HG03460 (cell line): ENCODE data around the gene ADAMTSL2.
"Not testable (repeated sequence)": the region's sequence is repeated elsewhere in the genome, so short reads cannot be mapped to it uniquely, and the experiment has no call there.

ENCODE experiments used
- ATAC-seq: cut with Tn5 transposase; IDR thresholded peaks from one replicate; pipeline ENCODE4 v1.9.1; 2021; ENCODE audit not compliant: unreplicated experiment

The ADAMTSL2 gene

DNA sequence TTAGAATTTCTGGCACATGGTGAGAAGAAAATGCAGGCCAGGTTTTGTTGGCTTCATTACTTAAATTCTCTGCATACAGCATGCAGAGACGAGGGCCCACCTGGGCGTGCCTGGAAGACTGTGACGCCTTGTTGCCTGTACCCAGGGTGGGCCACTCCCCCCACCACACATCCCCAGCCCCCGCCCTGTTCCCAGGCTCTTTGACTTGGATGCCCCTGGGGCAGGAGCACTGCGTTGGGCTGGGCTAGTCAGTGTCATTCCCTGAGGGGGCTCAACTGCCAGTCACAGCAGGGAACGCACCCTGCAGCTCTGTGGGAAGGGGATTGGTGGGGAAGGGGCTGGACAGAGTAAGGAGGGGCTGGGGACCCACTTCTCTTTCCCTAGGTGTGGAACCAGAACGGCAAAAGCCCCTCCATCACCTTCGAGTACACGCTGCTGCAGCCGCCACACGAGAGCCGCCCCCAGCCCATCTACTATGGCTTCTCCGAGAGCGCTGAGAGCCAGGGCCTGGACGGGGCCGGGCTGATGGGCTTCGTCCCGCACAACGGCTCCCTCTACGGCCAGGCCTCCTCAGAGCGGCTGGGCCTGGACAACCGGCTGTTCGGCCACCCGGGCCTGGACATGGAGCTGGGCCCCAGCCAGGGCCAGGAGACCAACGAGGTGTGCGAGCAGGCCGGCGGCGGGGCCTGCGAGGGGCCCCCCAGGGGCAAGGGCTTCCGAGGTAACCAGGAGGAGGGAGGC, 19.6 kb downstream of the ADAMTSL2 start:
- ATAC-seq: no peak

DNA sequence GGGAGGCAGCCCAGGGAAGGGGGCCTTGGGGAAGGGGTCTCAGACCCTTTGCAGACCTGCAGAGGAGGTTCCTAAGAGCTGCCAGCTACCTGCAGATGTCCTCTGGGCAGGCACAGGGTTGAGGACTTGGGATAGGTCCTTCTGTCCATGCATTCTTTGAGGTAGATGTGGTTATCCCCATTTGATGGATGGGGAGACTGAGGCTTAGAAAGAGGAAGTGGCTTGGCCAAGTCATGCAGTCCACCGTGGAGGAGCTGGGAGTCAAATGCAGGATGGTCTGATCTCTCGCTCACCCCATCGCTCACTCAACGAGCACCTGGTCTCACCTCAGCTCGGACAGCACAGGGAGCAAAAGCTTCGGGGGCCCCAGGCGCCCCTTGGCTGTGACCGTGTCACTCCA, 20.2 kb downstream of the ADAMTSL2 start:
- no peak for ATAC-seq

DNA sequence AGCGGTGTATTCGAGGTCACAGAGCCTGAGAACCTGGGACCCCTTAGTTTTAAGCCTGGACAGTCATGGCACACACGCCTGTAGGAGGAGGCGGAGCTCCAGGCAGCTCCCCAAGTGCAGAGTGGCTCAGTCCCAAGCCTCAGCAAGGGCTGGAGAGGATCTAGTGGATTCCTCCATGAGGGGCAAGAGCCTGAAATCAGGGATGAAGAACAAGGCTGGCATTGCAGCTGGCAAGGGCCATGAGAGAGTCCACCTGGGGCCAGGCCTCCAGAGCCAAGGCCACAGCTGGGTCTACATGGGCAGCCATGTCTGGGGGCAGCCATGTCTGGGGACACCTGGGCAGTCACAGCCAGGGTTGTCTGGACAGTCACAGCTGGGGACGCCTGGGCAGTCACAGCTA, 21.9 kb downstream of the ADAMTSL2 start:
- ATAC-seq: no peak

GRCh38 chr9:133557581-133557980, 23.1 kb downstream of the ADAMTSL2 start:
- no peak for ATAC-seq

GRCh38 chr9:133558191-133559126, 24.0 kb downstream of the ADAMTSL2 start:
- no peak for ATAC-seq

DNA sequence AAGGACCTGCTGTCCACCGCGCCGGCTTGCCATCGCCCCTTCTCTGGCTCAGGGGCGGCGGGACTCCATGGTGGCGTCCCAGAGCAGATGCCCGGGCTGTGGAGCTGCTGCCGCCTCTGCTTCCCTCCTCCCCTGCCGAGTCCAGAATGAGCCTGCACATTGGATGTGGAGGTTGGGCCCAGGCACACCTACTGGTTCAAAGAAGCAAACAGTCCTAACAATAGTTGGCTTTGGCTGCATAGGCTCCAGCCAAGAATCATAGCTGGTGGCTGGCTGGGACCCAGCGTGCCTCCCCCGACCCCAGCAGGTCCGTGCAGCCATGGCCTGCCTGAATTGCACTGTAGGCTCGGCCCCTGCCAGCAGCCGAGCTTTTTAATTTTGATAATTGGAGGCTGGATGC, 25.8 kb downstream of the ADAMTSL2 start:
- ATAC-seq: no peak

DNA sequence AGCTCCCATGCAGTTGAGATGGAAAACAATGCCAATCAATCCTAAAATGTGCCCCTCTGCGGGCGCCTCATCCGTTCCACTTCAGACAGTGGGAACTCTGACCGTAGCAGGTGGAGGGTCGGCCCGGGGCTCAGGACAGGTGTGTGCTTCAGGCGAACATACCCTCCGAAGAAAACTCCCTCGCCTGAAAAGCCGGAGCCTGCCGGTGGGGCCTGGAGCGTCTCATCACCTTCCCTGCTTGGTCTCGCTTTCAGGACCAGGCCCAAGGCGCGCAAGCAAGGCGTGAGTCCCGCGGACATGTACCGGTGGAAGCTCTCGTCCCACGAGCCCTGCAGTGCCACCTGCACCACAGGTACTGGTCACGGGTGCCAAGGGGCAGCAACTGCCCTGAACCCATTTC, 26.4 kb downstream of the ADAMTSL2 start:
- no peak for ATAC-seq

- ATAC-seq: no peak
Measured at GRCh38 chr9:133561976-133562554, 27.6 kb downstream of the ADAMTSL2 start.

GRCh38 chr9:133562611-133563290, 28.2 kb downstream of the ADAMTSL2 start:
- ATAC-seq: no peak

DNA sequence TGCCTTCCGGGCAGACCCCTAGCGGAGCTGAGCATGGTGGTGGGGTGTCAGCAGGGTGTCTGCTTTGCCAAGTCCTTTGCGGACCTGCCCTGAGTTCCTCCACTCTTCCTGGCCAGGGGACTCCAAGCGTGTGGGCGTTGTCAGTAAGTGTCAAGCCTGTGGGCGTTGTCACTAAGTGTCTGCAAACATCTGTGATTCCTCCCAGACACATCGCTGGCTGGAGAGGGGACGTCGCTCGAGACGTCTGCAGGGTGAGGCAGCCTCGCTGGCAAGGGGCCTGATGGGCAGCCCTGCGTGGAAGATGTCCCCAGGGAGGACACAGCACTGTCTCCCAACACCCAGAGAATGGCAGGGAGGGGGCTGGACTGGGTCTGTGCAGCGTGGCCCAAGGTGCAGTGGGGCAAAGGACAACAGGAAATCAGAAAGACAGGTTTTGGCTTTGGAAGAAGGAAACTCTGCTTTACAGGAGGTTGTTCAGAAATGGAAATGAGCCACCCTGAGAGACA, 28.8 kb downstream of the ADAMTSL2 start:
- ATAC-seq: no peak

DNA sequence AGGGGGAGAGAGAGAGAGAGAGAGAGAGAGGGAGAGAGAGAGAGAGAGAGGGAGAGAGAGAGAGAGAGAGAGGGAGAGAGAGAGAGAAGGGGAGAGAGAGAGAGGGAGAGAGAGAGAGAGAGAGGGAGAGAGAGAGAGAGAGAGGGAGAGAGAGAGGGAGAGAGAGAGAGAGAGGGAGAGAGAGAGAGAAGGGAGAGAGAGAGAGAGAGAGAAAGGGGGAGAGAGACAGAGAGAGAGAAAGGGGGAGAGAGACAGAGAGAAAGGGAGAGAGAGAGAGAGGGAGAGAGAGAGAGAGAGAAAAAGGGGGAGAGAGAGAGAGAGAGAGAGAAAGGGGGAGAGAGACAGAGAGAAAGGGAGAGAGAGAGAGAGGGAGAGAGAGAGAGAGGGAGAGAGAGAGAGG, 29.3 kb downstream of the ADAMTSL2 start:
- not testable (repeated sequence) for ATAC-seq

DNA sequence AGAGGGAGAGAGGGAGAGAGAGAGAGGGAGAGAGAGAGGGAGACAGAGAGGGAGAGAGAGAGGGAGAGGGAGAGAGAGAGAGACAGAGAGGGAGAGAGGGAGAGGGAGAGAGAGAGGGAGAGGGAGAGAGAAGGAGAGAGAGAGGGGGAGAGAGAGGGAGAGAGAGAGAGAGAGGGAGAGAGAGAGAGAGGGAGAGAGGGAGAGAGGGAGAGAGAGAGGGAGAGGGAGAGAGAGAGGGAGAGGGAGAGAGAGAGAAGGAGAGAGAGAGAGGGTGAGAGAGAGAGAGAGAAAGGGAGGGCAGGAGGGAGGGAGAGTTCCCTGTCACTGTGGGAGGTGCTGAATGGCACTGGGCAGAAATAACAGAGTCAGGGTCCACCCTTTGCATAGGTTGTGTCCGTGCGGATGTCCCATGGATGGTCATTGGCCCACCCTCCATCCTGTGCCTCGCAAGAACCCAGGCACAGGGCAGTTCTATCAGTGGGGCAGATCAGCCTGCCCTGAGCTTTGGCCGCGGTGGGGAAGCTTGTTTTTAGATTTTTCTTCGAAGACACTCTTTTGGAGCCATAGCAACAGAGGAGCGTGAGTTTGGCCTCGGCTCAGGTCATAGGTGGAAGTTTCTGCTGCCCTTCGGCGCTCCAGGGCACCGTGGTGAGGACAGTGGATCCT, 30.1 kb downstream of the ADAMTSL2 start:
- ATAC-seq: no peak

- no peak for ATAC-seq
Measured at GRCh38 chr9:133566382-133566781, 31.9 kb downstream of the ADAMTSL2 start.

- ATAC-seq: no peak
Measured at GRCh38 chr9:133566817-133567216, 32.3 kb downstream of the ADAMTSL2 start.

DNA sequence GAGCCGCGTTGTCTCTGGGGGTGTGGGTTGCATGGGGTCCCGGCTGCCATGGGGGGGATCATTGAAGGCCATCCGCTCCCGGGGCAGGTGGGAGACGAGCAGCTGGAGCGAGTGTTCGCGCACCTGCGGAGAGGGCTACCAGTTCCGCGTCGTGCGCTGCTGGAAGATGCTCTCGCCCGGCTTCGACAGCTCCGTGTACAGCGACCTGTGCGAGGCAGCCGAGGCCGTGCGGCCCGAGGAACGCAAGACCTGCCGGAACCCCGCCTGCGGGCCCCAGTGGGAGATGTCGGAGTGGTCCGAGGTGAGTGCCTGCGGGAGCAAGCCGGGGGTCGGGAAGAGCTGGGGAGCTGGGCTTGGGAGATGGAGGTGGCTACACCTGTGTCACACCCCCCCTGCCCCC, 33.7 kb downstream of the ADAMTSL2 start:
- no peak for ATAC-seq

DNA sequence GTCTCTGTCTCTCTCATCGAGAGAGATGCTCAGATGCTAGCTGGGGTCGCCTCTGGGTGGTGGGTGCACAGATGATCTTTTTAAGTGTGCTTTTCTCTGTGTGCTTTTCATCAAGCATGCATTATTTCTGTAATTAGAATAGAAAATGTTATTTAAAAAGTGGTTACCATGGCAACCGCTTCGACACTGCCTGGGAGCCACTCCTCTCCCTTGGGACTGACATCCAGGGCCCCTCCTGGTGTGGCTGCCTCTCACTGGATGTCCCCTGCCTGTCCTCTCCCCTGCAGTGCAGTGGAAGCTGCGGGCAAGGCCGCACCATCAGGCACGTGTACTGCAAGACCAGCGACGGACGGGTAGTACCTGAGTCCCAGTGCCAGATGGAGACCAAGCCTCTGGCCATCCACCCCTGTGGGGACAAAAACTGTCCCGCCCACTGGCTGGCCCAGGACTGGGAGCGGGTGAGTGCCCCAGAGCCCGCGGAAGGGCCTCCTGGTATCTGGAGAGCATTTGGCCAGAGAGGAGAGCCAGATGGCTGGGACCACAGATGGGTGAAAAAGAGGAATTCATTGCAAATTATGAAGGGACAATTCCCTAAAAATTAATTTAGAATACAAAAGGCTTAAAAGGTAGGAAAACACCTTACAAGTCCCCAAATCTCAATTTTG, 34.7 kb downstream of the ADAMTSL2 start:
- ATAC-seq: no peak

GRCh38 chr9:133569891-133570690, 35.6 kb downstream of the ADAMTSL2 start:
- no peak for ATAC-seq

GRCh38 chr9:133570691-133571080, 36.2 kb downstream of the ADAMTSL2 start:
- no peak for ATAC-seq

DNA sequence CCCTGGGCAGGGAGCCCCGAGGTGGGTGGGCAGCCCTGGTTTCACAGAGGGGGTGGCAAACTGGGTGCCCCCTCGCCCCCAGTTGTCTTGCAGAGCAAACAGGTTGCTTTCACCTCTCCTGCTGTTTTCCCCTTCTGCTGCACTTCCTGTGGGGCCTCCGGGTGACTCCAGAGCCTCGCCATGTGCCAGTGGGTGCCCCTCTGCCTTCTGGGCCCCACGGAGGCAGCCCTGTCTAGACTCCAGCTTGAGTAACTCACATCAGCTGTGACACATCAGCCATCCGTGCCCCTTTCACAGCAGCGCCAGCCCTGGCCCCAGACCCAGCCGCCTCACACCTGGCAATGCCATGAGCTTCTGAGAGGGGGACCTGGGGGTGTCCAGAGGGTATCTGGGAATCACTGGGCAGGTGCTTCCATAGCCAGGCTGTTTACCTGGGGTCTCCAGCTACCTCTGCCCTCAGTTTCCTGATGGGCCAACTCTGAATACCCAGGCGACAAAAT, 36.9 kb downstream of the ADAMTSL2 start:
- no peak for ATAC-seq
